GM19239 (cell line): ENCODE results near the gene CCDC112.
"Not testable (repeated sequence)": the region's sequence is repeated elsewhere in the genome, so short reads cannot be mapped to it uniquely, and the experiment has no call there.

Experiments used
- DNase-seq: peaks from one replicate; pipeline ENCODE4 v3.0.0; 2011; ENCODE audit warnings: low spot score; ENCODE audit not compliant: insufficient read length
- FAIRE-seq: peaks from 2 replicates; lab custom pipeline; 2011; peaks lifted over from hg19 to GRCh38; lab: Jason Lieb, UNC

CCDC112 gene, protein sequence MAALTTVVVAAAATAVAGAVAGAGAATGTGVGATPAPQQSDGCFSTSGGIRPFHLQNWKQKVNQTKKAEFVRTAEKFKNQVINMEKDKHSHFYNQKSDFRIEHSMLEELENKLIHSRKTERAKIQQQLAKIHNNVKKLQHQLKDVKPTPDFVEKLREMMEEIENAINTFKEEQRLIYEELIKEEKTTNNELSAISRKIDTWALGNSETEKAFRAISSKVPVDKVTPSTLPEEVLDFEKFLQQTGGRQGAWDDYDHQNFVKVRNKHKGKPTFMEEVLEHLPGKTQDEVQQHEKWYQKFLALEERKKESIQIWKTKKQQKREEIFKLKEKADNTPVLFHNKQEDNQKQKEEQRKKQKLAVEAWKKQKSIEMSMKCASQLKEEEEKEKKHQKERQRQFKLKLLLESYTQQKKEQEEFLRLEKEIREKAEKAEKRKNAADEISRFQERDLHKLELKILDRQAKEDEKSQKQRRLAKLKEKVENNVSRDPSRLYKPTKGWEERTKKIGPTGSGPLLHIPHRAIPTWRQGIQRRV

GRCh38 chr5:115296124-115297022 lies at the start of gene CCDC112:
CCDC112 (minus strand) TSS chr5:115296654; CDS start chr5:115296543, 111 bp downstream.
- peak; percentile 54 for DNase-seq
- no peak for FAIRE-seq

DNA sequence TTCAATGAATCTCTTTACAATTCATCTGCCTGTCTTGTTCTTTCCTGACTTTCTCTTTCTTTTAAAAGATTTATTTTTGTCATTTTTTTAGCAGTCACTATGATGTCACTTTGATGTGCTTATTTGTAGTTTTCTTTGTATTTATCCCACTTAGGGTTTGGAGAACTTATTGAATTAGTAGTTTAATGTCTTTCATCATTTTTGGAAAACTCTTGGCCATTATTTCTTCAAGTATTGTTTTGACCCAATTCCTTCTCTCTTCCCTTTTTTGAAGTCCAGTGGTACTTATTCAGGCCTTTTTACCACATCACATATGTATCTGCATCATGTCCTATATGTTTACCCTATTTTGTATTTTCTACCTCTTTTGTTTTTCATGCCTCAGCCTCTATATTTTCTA lies 48.9 kb upstream of the CCDC112 start:
- DNase-seq, result no peak
- no peak for FAIRE-seq

GRCh38 chr5:115343855-115344254 lies 47.4 kb upstream of the CCDC112 start:
- FAIRE-seq (no peak), DNase-seq (no peak)

DNA sequence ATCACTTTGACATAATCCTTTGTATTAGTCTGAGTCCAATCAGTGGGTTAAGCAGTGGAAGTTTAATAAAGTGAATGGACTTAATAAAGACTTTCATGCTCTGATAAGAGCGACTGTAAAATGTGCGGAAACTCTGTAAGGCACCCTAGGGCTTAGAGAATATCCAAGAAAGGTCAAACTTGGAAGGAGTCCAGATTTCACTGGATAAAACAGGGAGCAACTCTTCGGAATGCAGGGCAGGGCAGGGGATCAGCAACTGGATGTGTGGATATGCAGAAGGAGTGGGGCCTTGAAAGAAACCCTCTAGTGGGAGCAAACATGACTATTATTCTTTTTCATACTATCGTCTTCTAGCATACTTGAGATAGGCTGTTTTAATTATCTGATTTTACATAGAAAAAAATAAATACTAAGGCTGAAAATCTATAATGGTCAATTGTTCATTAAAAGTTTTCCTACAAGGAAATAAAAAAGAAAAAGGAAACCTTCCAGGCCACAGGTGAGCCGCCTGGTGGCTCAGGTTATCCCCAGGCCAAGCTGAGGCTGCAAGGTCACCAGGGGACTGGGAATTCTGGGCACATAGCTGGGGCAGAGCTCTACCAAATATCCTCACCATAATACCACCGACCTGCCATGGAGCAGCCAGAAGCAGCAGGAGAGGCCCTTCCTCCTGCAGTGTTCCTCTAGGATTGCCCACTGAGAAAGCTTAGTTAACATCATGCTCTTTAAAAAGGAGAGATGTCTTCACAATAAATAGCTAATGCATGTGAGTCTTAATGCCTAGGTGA lies 46.3 kb upstream of the CCDC112 start:
- no peak for FAIRE-seq
- no peak for DNase-seq

GRCh38 chr5:115341745-115342144 lies 45.3 kb upstream of the CCDC112 start:
- no peak for FAIRE-seq

DNA sequence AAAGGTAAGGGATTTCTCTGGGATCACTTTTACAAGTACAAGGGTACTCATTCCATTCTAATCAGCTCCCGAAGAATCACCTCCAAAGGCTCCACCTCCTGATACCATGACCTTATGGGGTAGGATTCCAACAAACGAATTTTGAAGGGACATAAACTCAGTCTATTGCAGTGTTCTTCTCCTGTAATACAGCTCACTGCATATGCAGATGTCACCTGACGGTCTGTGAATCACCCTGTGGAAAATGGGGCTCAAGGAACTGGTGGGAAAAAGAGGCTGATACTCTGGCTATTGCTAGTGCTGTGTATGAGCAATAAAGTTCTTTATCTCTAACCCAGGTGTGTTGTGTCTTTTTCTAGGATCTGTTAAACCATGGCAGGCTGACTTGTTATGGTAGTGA lies 42.4 kb upstream of the CCDC112 start:
- no peak for FAIRE-seq
- no peak for DNase-seq

More at GRCh38 chr5:115341745-115342144, 45.3 kb upstream of the CCDC112 start:
- no peak for DNase-seq

GRCh38 chr5:115337882-115338281 lies 41.4 kb upstream of the CCDC112 start:
- no peak for FAIRE-seq
- DNase-seq, result no peak

DNA sequence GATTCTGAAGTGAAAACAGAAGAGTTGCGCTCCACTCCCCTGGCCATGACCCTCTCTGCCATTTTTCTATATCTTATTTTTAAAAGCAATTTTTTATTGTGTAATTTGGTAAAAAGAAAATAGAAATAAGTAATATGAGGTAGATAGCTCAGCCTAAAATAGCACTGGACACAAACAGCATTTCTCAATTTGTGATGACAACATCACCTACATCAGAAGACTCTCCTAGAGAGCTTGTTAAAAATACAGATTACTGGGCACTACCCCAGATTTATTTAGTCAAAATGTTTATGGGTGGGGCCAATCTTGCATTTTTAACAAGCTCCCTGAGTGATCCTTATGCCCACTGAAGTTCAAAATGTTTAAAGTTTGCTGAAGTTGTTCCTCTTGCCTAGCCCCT lies 40.5 kb upstream of the CCDC112 start:
- FAIRE-seq, result no peak

DNA sequence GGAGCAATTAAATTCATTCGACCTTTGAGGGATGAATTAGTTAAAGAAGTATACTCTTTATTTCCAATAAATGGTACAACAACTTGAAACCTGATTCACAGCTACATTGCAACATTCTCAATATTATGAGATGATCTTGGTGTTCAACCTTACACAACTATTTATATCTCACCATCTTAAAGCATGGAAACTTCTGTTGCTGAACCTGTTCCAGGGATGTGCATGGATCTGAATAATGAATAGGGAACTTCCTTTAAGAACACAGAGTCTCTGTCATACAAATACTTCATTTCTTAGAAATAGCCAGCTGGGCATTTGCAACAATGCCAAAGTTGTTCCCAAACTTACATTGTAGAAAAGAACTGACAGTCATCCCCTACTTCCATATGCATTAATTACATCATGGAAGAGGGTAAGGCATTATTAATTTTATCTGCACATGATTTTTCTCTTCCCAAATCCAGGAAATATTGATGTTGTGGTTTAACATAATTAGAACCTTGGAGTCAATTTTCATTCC lies 39.8 kb upstream of the CCDC112 start:
- FAIRE-seq (no peak), DNase-seq (no peak)

More for the DNA sequence above, 40.5 kb upstream of the CCDC112 start:
- no peak for DNase-seq

DNA sequence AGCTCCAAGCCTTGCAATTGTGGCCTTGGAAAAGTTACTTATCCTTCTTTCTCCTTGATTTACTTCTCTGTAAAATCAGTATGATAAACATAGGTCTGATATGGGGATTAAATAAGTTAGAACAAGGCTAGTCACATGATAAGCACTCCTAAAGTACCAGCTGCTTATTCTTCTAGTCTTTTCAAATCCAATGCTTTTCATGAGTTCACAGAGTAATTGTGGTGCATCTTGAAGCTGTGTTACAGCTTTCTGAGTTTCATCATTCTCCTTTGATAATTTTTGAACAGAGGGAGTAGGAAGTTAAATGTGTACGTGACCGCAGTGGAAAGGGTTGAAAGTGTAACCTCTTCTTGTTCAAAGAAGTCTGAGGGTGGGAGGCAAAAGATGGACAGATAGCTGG lies 38.8 kb upstream of the CCDC112 start:
- FAIRE-seq, result no peak
- DNase-seq, result no peak

- FAIRE-seq, result no peak
Measured at GRCh38 chr5:115333164-115333563, 36.7 kb upstream of the CCDC112 start.

GRCh38 chr5:115330830-115331229 lies 34.4 kb upstream of the CCDC112 start:
- DNase-seq (no peak), FAIRE-seq (no peak)

More at GRCh38 chr5:115333164-115333563, 36.7 kb upstream of the CCDC112 start:
- no peak for DNase-seq

- FAIRE-seq (no peak), DNase-seq (no peak)
Measured at GRCh38 chr5:115329475-115329874, 33.0 kb upstream of the CCDC112 start.

DNA sequence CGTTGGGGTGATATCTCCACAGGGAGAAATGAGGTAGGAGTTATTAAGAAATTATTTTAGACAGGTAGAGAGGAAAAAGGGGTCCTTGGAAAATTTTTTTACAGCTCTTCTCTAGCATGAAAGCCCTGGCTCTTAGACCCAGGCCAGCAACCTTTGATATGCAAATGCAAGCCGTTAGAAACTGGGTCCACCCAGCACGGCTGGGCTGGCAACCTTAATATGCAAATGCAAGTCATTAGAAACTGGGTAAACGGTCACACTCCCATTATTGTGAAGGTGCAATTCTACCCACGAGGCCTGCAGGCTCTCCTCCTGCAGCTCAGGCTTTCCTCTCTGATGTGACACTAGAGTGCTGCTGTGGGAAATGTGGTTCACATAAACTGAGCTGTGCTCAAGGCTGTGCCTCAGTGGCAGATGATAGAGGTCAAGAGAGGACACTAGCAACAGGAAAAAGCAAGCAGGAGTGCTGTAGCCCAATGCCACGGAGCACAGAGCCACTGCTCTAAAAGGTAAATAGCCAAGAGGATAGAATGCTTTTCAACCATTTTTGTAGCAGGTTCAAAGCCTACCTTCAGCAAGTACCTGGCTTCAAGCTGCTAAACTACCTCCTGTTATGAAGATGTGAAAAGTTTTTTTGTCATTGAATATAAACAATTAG lies 32.3 kb upstream of the CCDC112 start:
- FAIRE-seq, DNase-seq: not testable (repeated sequence)

DNA sequence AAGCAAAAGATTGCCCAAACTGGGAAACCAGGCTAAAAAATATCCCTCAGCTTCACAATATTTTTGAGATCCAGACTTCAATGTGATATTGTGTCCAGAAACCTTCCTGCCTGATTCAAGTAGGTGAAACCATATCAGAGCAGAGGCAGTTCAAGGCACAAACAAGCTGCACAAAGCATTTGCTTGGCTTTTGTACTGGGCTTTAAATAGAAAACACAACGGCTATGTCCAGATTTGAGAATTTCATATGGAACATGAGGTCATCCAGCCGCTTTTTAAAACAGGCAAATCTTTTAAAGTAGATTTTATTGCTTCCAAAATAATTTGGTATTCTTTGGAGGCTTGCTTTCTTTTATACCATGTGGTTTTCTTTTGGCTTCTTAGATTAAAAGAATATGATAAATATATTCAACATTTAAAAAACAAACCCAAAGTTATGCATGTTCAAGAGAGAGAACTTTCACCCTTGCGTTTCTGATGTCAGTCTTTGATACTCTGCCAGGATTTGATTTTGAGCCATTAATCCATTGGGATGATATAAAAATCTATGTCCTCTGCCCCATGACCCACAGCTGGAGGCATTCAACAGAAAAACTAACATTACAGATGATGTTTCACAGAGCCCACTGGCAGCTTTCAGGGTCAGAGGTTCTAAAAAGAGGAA lies 29.0 kb upstream of the CCDC112 start:
- no peak for FAIRE-seq
- DNase-seq, result no peak

- DNase-seq (no peak), FAIRE-seq (no peak)
Measured at GRCh38 chr5:115324021-115324420, 27.6 kb upstream of the CCDC112 start.

- no peak for DNase-seq
- FAIRE-seq, result no peak
Measured at GRCh38 chr5:115322729-115323128, 26.3 kb upstream of the CCDC112 start.

- FAIRE-seq (no peak), DNase-seq (no peak)
Measured at GRCh38 chr5:115321309-115321708, 24.9 kb upstream of the CCDC112 start.

- no peak for FAIRE-seq
- no peak for DNase-seq
Measured at GRCh38 chr5:115320515-115320914, 24.1 kb upstream of the CCDC112 start.
